ENCODE data around the gene KDELR1.

The KDELR1 gene

GRCh38 chr19:48396016-48396823 is 4.9 kb upstream of the KDELR1 start:
- TF ChIP-seq CTCF (IDR thresholded peaks at IDR 0.05) = no peak

GRCh38 chr19:48395499-48395898 is 4.1 kb upstream of the KDELR1 start:
- no peak for TF ChIP-seq CTCF (IDR thresholded peaks at IDR 0.05)

GRCh38 chr19:48395170-48395455 is 3.8 kb upstream of the KDELR1 start:
- no peak for TF ChIP-seq CTCF (IDR thresholded peaks at IDR 0.05)

- no peak for TF ChIP-seq CTCF (IDR thresholded peaks at IDR 0.05)
These were observed 3.2 kb upstream of the KDELR1 start for GRCh38 chr19:48394331-48395169.

GRCh38 chr19:48393559-48394330 is 2.4 kb upstream of the KDELR1 start, which contains the start of gene GRIN2D:
TSS of gene GRIN2D (plus strand) at chr19:48393668. CDS start at chr19:48398393, 4,725 bp downstream.
- TF ChIP-seq CTCF (IDR thresholded peaks at IDR 0.05) = no peak

- no peak for TF ChIP-seq CTCF (IDR thresholded peaks at IDR 0.05)
These were observed 1.7 kb upstream of the KDELR1 start for GRCh38 chr19:48392860-48393558.
